GM23338 (cell line): ENCODE data around the gene MEGF6. TPM values are rescaled to one million over a fixed set of nuclear protein-coding genes. Genes with fewer than 3 reads are reported as not detected.

Experiments
- ATAC-seq: fragments of 200-7000 bp; cut with Tn5 transposase; 3 replicates; pipeline ENCODE4 v1.9.1; 2020
- DNase-seq: peaks from one replicate; pipeline ENCODE4 v3.0.0-alpha.2; 2015; ENCODE audit warnings: low spot score
- H2AFZ ChIP-seq: fragments of 200-600 bp; sonication (generic); 2 replicates; pipeline ENCODE4 v1.8.0; 2016; ENCODE audit warnings: antibody characterized with exemption, mild to moderate bottlenecking, moderate library complexity
- H3F3A ChIP-seq: fragments of 200-600 bp; sonication (generic); replicated peaks from 2 replicates; pipeline ENCODE4 v1.8.0; 2017; ENCODE audit warnings: antibody characterized with exemption, mixed run types, low read depth
- H3K27ac ChIP-seq: fragments of 200-600 bp; sonication (generic); 2 replicates; pipeline ENCODE4 v1.6.1; 2016; ENCODE audit warnings: low read depth
- H3K27me3 ChIP-seq: fragments of 200-600 bp; sonication (generic); 2 replicates; pipeline ENCODE4 v1.8.0; 2016; ENCODE audit warnings: mild to moderate bottlenecking, mixed run types, moderate library complexity; ENCODE audit not compliant: insufficient read depth
- H3K36me3 ChIP-seq: fragments of 200-600 bp; sonication (generic); 2 replicates; pipeline ENCODE4 v1.8.0; 2016; ENCODE audit warnings: mild to moderate bottlenecking; ENCODE audit not compliant: insufficient read depth
- H3K4me1 ChIP-seq: fragments of 200-600 bp; sonication (generic); 2 replicates; pipeline ENCODE4 v1.8.0; 2016; ENCODE audit warnings: mild to moderate bottlenecking, moderate library complexity; ENCODE audit not compliant: insufficient read depth
- H3K4me2 ChIP-seq: fragments of 200-600 bp; sonication (generic); 2 replicates; pipeline ENCODE4 v1.7.1; 2017; ENCODE audit warnings: mixed run types
- H3K4me3 ChIP-seq: fragments of 200-600 bp; sonication (generic); 2 replicates; pipeline ENCODE4 v1.6.1; 2016; ENCODE audit warnings: mixed run types
- H3K79me2 ChIP-seq: fragments of 200-600 bp; sonication (generic); replicated peaks from 2 replicates; pipeline ENCODE4 v1.8.0; 2017; ENCODE audit warnings: mild to moderate bottlenecking; ENCODE audit not compliant: insufficient read depth
- H3K9me2 ChIP-seq: fragments of 200-600 bp; sonication (generic); 2 replicates; pipeline ENCODE4 v1.8.0; 2017; ENCODE audit not compliant: insufficient read depth
- H4K20me1 ChIP-seq: fragments of 200-600 bp; sonication (generic); replicated peaks from 2 replicates; pipeline ENCODE4 v1.8.0; 2017; ENCODE audit warnings: mild to moderate bottlenecking; ENCODE audit not compliant: insufficient read depth
- H3K27ac Mint-ChIP-seq: 2 replicates; pipeline ENCODE4 v1.8.0; 2020; ENCODE audit warnings: inconsistent platforms, mild to moderate bottlenecking, moderate library complexity, mixed read lengths
- H3K27me3 Mint-ChIP-seq: 3 replicates; pipeline ENCODE4 v1.8.0; 2022; ENCODE audit warnings: low read depth, mild to moderate bottlenecking, moderate library complexity, mixed read lengths, inconsistent platforms; ENCODE audit not compliant: insufficient read depth, poor library complexity
- H3K36me3 Mint-ChIP-seq: 3 replicates; pipeline ENCODE4 v1.8.0; 2021; ENCODE audit warnings: low read depth, mild to moderate bottlenecking, inconsistent platforms, moderate library complexity, mixed read lengths
- H3K4me1 Mint-ChIP-seq: 3 replicates; pipeline ENCODE4 v1.8.0; 2020; ENCODE audit warnings: mild to moderate bottlenecking, inconsistent platforms, mixed read lengths
- H3K4me3 Mint-ChIP-seq: 3 replicates; pipeline ENCODE4 v1.8.0; 2021; ENCODE audit warnings: moderate library complexity, mild to moderate bottlenecking, inconsistent platforms, mixed read lengths
- H3K9me3 Mint-ChIP-seq: 3 replicates; pipeline ENCODE4 v1.8.0; 2020; ENCODE audit warnings: moderate library complexity, mild to moderate bottlenecking, inconsistent platforms, mixed read lengths
- CREB1 ChIP-seq: fragments of 250-450 bp; sonication (Bioruptor Pico); IDR thresholded peaks from 2 replicates; pipeline ENCODE4 v1.5.0; 2020; ENCODE audit warnings: low read depth, mild to moderate bottlenecking, moderate library complexity
- POLR2AphosphoS5 ChIP-seq: IDR thresholded peaks from 2 replicates; pipeline ENCODE4 v1.6.1; 2016; ENCODE audit warnings: antibody characterized with exemption, low read depth
- STAT1 ChIP-seq: IDR thresholded peaks from one replicate; pipeline ENCODE4 v1.6.1; 2016; ENCODE audit warnings: antibody characterized with exemption; ENCODE audit not compliant: unreplicated experiment
- ZNF331 ChIP-seq: fragments of 250-450 bp; sonication (Bioruptor Pico); IDR thresholded peaks from 2 replicates; pipeline ENCODE4 v1.5.0; 2020; ENCODE audit warnings: low read depth, mild to moderate bottlenecking, moderate library complexity
- ZNF462 ChIP-seq: fragments of 250-450 bp; sonication (Bioruptor Pico); IDR thresholded peaks from 2 replicates; pipeline ENCODE4 v1.5.0; 2020; ENCODE audit warnings: mild to moderate bottlenecking, moderate library complexity
- polyA plus RNA-seq: library from polyadenylated mRNA; unstranded; fragments of >200 nt; fragmentation: Nextera tagmentation; extraction: Ambion mirVana; gene quantifications from 2 replicates; pipeline ENCODE4 v1.2.1, GENCODE V29; 2016
- total RNA-seq: library from RNA; depleted of rRNA; stranded (reverse); fragments of >200 nt; shearing (Covaris generic); gene quantifications from 2 replicates; pipeline ENCODE4 v1.2.3, GENCODE V29; 2014

Gene MEGF6
- total and polyA plus RNA-seq, 2 experiments from 2014 or later: 4.0 to 21.4 TPM

- no peak for TF ChIP-seq ZNF462 (CRISPR knock-in tag)
- TF ChIP-seq CREB1: no peak
- TF ChIP-seq STAT1: no peak
Measured at GRCh38 chr1:3600354-3600753, 11.0 kb downstream of the MEGF6 start (continued).

GRCh38 chr1:3599816-3600215 lies 11.5 kb downstream of the MEGF6 start:
- 0 out of 2 replicates have a peak, but pooled peaks cover 4% of the 10 kb centered on the region for H3K79me2 ChIP-seq
- TF ChIP-seq POLR2AphosphoS5: no peak
- no peak for TF ChIP-seq ZNF331 (CRISPR knock-in tag)
- Mint-ChIP-seq H3K36me3 (no peaks in the 10 kb centered on the region; the same call in 2 of the 3 replicates), H3K27me3 (peaks cover 4% of the 10 kb centered on the region), H3K4me3 (no peak overlapping the region), H3K9me3 (no peaks in the 10 kb centered on the region), H3K4me1 (peaks cover 16% of the 10 kb centered on the region), H3K27ac (no peak overlapping the region)
- H3K36me3 ChIP-seq: no peaks in the 10 kb centered on the region
- H3K27me3 ChIP-seq: no peaks in the 10 kb centered on the region
- H3K4me2 ChIP-seq: no peak overlapping the region
- ATAC-seq: no peak
- H3K9me2 ChIP-seq: no peaks in the 10 kb centered on the region
- H3K4me1 ChIP-seq: peaks cover 13% of the 10 kb centered on the region; the same call in 1 of the 2 replicates
- H3K27ac ChIP-seq: no peak overlapping the region
- H4K20me1 ChIP-seq: no peaks in the 10 kb centered on the region; the same call in 1 of the 2 replicates
- DNase-seq: no peak
- H3K4me3 ChIP-seq: no peak overlapping the region
- 0 out of 2 replicates have a peak, but pooled peaks cover 3% of the 10 kb centered on the region for H3F3A ChIP-seq
- no peak overlapping the region for H2AFZ ChIP-seq
